HG02759 (cell line): ENCODE results near the gene ATP2A1.
"Not testable (repeated sequence)": the region's sequence is repeated elsewhere in the genome, so short reads cannot be mapped to it uniquely, and the experiment has no call there.

ENCODE experiments used
- ATAC-seq: cut with Tn5 transposase; IDR thresholded peaks from one replicate; pipeline ENCODE4 v1.9.1; 2021; ENCODE audit warnings: mild to moderate bottlenecking, moderate library complexity; ENCODE audit not compliant: unreplicated experiment

ATP2A1 gene

DNA sequence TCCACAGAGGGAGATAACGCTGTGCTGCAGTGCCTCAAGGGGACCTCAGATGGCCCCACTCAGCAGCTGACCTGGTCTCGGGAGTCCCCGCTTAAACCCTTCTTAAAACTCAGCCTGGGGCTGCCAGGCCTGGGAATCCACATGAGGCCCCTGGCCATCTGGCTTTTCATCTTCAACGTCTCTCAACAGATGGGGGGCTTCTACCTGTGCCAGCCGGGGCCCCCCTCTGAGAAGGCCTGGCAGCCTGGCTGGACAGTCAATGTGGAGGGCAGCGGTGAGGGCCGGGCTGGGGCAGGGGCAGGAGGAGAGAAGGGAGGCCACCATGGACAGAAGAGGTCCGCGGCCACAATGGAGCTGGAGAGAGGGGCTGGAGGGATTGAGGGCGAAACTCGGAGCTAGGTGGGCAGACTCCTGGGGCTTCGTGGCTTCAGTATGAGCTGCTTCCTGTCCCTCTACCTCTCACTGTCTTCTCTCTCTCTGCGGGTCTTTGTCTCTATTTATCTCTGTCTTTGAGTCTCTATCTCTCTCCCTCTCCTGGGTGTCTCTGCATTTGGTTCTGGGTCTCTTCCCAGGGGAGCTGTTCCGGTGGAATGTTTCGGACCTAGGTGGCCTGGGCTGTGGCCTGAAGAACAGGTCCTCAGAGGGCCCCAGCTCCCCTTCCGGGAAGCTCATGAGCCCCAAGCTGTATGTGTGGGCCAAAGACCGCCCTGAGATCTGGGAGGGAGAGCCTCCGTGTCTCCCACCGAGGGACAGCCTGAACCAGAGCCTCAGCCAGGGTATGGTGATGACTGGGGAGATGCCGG is 54.3 kb downstream of the ATP2A1 start:
- no peak for ATAC-seq

DNA sequence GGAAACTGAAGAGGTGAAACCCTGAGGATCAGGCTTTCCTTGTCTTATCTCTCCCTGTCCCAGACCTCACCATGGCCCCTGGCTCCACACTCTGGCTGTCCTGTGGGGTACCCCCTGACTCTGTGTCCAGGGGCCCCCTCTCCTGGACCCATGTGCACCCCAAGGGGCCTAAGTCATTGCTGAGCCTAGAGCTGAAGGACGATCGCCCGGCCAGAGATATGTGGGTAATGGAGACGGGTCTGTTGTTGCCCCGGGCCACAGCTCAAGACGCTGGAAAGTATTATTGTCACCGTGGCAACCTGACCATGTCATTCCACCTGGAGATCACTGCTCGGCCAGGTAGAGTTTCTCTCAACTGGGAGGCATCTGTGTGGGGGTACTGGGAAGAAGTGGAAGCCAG is 54.9 kb downstream of the ATP2A1 start:
- ATAC-seq = no peak

DNA sequence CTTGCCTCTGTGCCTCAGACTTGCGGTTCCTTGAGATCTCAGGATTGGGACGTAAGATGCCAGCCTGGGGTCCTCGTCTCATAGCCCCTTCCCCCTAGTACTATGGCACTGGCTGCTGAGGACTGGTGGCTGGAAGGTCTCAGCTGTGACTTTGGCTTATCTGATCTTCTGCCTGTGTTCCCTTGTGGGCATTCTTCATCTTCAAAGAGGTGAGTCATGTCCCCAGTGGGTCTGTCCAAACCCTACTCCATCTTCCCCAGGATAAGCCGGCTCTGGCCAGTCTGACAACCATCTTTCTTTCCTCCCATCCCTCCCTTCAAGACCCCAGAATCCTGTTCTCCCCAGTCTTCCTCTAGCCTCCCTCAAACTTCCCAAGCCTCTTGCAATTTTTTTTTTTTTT is 57.1 kb downstream of the ATP2A1 start:
- no peak for ATAC-seq

DNA sequence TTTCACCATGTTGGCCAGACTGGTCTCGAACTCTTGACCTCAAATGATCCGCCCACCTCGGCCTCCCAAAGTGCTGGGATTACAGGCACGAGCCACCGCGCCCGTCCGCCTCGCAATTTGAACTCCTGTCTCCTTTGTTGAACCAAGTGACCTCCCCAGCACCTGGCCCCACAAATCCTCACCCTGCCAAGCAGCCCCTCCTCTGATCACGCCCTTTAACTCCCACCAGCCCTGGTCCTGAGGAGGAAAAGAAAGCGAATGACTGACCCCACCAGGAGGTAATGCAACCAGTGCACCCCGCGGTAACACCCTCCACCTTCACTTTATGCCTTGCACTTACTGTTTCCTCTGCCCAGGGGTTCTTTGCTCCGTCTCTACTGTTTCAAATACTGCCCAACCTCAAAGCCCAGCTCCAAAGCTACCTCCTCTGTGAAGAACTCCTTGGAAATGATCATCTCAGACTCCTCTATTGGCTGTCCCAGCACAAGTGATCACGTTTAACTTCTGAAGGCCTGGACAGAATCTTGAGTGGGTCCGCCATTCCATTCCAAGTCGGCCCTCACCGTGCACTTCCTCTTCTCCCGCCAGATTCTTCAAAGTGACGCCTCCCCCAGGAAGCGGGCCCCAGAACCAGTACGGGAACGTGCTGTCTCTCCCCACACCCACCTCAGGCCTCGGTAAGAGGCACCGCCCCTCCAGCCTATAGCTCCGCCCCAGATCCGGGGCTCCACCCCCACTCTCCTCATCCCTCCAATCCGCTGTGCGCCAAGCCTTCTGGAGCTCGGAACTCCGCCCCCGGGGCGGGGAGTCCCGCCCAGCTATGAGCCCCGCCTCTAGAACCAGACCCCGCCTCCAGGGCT is 57.9 kb downstream of the ATP2A1 start:
- peak; percentile 82 for ATAC-seq

DNA sequence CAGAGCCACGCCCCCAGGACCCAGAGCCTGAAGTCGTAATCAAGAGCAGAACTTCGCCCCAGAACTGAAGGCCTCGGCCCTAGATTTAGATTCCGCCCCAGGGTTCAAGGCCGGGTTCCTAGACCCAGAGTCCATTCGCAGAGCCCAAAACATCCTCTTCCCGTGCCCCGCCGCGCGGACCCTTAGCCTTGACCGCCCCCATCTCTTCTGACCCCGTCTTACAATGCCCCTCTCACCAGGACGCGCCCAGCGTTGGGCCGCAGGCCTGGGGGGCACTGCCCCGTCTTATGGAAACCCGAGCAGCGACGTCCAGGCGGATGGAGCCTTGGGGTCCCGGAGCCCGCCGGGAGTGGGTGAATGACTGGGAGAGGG is 58.5 kb downstream of the ATP2A1 start:
- ATAC-seq = no peak

DNA sequence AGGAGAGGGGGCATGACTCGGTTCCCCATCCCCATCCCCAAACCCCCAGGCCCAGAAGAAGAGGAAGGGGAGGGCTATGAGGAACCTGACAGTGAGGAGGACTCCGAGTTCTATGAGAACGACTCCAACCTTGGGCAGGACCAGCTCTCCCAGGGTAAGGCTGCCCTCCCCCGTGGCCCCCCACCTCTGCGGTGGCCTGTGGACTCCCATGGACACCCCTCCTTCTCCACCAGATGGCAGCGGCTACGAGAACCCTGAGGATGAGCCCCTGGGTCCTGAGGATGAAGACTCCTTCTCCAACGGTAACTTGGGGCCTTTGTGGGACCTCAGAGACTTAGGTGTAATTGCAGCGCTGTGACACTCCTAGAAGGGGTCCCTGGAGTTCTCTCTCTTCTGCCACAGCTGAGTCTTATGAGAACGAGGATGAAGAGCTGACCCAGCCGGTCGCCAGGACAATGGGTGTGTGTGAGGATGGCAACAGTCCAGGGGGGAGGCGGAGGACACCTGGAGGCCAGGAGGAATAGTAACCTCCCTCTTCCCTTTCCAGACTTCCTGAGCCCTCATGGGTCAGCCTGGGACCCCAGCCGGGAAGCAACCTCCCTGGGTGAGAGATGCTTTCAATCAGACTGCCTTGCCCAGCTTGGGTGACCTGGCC is 59.1 kb downstream of the ATP2A1 start:
- no peak for ATAC-seq

DNA sequence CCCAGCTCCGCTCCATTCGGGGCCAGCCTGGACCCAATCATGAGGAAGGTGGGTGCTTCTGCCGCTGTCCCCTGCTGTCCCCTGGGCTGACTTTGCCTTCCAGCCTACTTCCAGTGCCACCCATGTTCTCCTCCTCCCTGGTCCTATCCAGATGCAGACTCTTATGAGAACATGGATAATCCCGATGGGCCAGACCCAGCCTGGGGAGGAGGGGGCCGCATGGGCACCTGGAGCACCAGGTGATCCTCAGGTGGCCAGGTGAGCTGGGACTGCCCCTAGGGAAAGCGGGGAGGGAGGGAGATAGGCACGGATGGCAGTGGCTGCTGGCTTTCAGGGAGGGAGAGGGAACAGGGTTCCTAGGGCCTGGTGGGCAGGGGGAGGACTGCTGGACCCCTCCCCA is 60.4 kb downstream of the ATP2A1 start:
- no peak for ATAC-seq

DNA sequence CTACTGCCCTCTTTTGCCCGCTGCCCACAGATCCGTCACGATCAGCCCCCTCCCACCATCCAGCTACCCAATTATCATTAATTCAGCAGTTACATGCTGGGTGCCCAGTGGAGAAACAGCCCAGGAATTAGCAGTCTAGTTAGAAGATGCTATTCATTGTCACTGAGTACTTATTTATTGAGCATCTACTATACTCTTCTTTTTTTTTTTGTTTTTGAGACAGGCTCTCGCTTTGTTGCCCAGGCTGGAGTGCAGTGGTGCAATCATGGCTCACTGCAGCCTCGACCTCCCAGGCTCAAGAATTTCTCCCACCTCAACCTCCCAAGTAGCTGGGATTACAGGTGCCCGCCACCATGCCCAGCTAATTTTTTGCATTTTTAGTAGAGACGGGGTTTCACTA is 61.5 kb downstream of the ATP2A1 start:
- ATAC-seq = not testable (repeated sequence)

DNA sequence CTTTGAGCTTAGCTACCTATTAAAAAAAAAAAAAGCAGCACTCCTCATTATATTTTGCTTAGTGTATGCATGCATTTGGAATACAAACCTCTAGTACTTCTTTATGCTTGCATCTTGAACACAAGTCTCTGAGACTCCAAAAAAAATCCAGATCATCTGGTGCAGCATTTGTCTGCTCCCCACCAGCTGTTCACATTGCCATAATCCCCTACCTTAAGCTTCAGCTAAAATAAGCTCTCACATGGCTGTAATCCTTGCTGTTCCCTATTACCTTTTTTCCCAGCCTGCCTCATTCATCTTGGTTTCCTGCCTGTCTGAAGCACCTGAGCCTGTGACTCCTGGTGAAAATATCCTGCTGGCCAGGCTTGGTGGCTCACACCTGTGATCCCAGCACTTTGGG is 65.0 kb downstream of the ATP2A1 start:
- no peak for ATAC-seq

DNA sequence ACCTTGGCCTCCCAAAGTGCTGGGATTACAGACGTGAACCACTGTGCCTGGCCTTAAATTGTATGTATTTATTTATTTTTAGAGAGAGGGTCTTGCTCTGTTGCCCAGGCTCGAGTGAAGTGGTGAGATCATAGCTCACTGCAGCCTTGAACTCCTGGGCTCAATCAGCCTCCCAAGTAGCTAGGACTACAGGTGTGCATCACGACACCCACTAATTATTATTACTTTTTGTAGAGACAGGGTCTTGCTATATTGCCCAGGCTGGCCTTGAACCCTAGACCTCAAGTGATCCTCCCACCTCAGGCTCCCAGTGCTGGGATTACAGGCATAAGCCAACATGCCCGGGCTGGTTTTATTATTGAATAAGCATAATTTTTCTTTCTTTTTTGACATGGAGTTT is 68.4 kb downstream of the ATP2A1 start:
- no peak for ATAC-seq

DNA sequence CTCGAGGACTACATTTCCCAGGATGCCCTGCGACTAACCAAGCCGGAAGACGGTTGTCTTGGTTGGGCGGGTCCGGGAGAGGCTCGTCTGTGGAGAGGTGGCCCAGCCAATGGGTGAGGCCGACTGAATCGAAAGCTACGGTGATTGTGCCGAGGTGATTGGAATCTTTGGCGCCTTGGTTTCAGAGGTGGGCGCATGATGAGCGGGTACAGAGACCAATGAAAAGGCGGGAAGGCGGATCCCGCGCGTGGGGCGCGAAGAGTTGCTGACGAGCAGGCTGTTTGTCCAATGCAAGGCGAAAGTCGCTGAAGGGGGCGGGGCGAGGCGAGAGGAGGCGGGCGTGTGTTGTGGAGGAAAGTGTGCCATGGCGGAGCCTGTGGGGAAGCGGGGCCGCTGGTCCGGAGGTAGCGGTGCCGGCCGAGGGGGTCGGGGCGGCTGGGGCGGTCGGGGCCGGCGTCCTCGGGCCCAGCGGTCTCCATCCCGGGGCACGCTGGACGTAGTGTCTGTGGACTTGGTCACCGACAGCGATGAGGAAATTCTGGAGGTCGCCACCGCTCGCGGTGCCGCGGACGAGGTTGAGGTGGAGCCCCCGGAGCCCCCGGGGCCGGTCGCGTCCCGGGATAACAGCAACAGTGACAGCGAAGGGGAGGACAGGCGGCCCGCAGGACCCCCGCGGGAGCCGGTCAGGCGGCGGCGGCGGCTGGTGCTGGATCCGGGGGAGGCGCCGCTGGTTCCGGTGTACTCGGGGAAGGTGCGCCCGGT is 72.5 kb downstream of the ATP2A1 start, which contains the start of gene NFATC2IP:
Gene NFATC2IP, plus strand, starts transcription at position 290 of the 762 bp plus-strand sequence. Its CDS starts 75 bp downstream, at position 365.
- ATAC-seq = peak; percentile 95

DNA sequence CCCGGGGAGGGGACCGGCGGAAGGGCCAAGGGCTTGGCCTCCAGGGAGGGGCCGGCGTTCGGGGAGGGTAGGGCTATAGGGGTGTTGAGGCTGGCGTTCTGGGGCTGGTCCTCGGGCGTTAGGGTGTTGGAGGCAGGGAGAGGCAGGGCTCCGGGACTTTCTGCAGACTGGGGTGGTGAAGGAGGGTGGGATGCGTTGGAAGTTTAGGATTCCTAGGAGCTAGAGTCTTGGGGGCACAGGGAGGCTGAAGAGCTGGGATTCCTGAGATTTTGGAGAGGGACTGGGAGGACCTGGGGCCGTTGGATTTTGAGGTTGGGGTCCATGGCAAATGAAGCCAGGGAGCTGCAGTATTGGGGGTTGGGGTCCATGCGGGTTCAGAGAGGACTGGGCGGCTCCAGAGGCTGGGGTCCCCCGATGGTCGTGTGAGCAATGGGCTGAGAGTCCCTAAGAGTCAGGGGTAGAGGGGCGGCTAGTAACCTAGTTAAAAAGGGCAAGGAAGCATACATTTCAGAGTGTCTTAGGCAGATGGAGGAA is 73.2 kb downstream of the ATP2A1 start:
- ATAC-seq = no peak
